ENCODE results near the gene ARHGAP18.

The ARHGAP18 gene

DNA sequence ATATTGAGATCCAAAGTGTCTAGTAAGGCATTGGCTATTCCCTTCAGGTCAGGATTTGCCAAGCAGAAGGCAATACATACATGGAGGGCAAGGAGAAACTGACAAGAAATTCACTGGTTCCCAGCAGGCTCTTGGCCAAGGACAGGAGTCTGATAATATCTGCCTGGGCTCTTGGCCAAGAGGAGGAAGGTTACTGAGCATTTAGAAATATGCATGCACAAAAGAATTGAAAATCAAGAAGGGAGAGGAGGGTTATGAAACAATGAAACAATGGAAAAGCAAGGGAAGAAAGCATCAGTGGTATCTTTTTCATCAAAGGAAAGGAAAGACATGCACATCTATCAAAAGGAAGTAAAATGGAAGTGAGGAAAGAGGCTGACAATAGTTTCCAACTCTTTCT is 42.4 kb downstream of the ARHGAP18 start:
- DNase-seq (ENCODE audit: low read depth) = peak; percentile 43

DNA sequence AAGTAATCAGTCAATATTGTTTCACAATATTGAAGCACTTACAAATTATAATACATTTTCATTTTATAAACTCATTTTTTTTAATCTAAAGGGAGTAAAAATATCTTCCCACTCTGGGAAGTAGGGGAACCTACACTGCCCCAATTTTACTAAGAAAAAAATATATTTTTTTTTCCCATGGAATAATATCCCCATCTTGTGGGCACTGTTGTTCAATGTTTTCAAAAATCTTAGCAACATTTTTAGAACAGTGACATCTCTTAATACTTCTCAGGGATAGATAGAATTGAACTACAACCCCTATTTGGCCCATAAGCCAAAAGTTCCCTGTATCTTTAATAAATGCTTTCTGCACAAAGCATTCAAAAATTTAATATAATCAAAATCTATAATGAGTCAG is 42.9 kb downstream of the ARHGAP18 start:
- no peak for DNase-seq (ENCODE audit: low read depth)

DNA sequence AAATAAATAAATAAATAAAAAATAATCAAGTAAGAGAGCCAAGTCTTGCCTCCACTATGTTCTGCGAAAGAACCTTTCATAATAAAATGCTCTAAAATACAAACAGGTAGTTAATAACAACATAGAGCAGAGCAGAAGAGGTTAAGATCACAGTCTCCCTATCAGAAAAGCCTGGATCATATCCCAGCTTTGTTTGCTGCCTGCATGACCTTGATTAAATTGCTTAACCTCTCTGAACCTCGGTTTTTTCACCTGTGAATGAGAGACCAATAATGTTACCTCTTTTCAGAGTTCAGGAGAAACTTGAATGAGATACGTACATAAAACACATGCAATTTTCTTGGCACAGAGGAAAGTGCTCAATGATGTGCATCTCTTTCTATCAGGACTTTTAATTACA is 44.4 kb downstream of the ARHGAP18 start:
- no peak for DNase-seq (ENCODE audit: low read depth)

DNA sequence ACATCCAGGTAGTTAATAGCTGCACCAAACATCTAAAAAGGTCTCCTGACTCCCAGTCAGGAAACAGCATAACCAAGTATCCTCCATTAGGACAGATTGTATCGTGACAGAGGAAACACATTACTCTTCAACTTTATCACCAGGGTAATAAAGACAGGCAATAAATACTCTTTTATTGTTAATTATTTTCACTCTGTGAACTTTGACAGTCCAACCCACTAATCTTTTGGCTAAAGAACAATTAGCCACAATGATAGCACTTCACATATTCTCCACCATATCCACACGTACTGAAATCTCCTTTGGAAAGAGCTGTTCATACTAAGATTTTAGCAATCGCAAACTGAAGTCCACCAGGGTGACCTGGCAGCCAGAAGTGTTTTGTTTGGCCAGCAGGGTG is 46.4 kb downstream of the ARHGAP18 start:
- DNase-seq (ENCODE audit: low read depth) = no peak

DNA sequence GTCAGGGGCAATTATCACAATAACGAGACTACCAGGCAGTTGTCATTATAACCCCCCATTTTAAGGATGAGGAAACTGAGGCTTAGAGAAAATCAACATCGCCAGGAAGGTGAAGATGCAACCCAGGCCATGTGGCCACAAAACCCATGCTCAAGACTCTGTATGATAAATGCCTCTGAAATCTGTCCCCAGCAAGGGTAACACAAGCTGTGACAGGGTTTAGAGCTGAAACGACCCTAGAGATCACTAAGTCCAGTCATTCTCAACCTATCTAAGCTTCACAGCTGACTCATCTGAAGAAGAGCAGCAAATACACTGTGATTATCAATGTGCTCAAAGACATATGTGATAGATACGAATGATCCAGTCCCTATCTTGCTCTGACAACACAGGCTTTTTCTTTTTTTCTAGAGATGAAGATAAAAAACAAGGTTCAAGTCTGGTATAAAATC is 47.0 kb downstream of the ARHGAP18 start:
- DNase-seq (ENCODE audit: low read depth) = no peak

DNA sequence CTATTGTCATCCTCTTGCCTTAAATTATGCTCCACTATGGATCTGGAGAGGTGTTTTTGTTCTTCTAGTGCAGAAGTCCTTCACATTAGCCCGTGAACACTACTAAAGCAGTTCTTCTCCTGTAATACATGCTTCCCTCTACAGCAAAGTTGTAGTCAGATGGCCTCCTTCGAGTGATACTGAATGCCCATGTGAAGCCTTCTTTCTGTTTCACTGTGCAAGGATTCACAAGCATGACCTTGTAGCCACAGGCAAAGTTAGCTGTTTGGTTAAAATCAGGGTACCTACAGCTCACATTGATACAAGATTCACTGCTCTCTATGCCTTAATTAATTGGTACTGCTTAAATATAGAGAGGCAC is 47.6 kb downstream of the ARHGAP18 start:
- DNase-seq (ENCODE audit: low read depth) = no peak

DNA sequence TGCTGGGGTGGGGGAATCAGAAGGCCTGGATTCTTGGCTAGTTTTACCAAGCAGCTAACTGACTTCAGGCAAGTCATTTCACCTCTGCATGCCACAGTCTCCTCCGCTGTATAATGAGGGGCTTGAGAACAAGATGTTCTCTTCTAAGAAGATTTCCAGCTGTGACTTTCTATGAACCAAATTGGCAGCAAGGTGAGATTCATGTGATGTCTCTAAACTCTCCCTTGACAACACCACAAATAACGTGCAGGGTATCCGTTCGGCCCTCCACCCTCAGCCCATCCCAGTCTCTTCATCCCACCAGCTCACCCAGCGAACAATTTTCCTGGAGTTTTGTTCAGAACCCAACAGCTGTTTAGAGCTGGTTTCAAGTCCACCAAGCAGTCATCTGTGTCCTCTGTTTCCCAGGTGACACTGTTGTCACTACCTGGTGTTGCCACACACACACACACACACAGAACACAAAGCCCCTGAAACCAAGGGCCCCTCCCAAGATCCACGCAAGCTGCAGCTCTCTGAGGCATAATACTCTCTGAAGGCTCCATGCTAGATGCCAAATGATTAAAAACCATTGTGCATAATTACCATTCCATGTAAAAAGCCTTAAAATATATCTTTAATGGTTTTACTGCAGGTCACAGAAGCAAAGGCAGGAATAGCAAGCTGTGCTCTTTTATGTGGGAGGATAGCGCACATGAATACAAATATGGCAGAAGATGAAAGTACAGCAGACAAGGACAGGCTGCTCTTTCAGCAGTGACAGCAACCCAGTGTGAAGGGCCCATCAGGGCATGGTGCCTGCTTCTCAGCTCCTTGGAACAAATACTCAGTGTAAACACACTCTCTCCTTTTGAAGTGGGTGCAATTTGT is 48.2 kb downstream of the ARHGAP18 start:
- no peak for DNase-seq (ENCODE audit: low read depth)

DNA sequence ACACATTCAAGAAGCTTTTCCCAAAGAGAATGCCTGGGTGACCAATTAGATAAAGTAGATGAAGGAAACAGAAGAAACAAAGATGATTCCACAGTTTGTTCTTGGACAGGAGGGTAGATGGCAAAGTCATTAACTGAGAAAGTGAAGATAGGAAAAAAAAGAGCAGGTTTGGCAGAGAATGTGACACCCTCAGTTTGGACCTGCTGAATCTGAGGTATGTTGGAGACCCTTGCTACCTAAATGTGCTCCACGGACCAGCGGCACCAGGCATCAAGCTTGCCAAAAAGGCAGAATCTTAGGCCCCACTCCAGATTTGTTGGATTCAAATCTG is 49.7 kb downstream of the ARHGAP18 start:
- no peak for DNase-seq (ENCODE audit: low read depth)

DNA sequence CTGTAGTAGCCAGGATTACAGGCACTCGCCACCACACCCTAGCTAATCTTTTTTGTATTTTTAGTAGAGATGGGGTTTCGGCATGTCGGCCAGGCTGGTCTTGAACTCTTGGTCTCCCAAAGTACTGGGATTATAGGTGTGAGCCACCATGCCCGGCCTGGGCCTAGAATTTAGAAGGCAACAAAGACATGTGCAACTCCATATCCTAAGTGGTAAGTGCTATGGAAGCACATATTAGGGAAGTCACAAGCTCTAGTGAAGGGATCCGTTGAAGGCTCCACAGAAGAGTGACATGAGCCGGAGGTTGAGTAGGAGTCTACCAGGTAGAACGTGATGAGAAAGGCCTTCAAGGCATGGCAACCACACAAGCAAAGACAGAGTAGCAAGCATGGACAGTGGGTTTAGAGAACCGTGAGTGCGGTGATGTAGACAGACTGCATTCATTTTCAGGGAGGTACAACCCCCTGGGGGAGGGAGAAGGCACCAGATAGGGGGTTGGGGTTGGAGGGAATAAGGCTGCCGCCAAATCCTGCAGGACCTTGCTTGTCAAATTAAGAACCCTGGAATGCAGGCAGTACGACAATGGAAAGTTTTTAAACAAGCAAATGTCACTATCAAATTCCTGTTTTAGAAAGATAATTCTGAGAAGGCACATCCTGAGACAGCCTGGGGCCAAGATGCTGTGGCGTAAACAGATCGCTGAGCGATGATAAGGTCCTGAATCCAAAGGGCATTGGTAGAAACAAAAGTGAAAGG is 50.2 kb downstream of the ARHGAP18 start:
- DNase-seq (ENCODE audit: low read depth) = no peak

DNA sequence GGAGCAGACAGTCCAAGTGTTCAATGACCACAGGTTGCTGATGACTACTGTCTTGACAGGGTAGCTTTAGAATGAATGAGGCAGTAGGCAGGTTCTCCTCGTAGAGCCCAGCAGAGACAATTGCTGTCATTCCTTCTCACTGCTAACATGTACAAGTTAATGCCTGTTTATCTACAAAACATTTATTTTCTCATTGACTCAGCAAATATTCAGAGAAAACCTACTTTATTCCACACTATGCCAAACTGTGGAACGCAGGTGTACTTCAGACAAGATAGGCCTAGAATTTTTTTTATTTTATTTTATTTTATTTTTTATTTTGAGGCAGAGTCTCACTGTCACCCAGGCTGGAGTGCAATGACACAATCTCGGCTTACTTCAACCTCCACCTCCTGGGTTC is 50.8 kb downstream of the ARHGAP18 start:
- no peak for DNase-seq (ENCODE audit: low read depth)

DNA sequence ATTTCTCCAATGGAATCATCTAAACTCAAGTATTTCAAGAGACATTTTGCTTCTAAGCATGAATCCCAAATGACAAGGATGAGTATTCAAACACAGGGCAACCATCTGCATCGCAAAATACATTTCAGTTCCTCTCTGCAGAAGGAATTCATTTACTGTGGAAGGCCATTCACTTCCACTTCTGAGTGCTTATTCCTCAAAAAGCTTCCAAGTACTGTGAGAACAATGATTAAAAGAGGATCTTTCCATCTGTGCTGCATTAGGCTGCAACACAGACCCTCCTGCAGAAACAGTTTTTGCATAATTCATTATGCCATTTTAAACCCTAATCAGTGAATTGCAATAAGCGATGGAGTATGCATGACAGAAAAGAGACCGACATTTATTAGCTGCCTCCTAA is 52.5 kb downstream of the ARHGAP18 start:
- DNase-seq (ENCODE audit: low read depth) = no peak

DNA sequence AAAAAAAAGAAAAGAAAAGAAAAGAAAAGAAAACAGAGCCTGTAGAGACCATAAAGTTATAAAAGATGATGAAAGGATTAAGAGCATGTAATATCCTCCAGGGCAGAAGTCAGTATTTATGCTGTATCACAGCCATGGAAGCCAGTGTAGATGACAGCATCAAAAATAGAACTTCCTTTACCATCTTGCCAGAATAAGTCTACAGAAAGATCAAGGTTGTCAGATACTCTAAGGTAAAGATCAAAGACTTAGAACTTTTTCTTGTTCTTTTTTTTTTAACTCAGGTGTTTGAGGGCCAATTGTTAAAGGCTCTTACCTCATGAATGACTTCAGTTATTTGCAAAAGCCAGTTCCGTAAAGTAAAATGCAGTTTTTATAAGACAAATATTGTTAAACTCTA is 54.6 kb downstream of the ARHGAP18 start:
- no peak for DNase-seq (ENCODE audit: low read depth)

DNA sequence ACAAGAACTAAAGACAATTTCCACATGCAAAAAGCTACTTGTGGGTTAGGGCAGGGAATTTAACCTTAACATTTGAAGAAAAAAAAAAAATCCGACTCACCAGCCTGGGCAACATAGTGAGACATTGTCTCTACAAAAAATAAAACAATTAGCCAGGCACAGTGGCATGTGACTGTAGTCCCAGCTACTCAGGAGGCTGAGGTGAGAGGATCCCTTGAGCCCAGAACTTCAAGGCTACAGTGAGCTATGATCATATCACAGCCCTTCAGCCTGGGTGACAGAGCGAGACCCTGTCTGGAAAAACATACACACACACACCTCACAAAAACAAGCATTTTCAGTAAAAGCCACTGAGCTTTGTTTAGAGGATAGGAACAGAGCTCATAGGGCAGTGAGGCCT is 56.2 kb downstream of the ARHGAP18 start:
- DNase-seq (ENCODE audit: low read depth) = peak; percentile 35

DNA sequence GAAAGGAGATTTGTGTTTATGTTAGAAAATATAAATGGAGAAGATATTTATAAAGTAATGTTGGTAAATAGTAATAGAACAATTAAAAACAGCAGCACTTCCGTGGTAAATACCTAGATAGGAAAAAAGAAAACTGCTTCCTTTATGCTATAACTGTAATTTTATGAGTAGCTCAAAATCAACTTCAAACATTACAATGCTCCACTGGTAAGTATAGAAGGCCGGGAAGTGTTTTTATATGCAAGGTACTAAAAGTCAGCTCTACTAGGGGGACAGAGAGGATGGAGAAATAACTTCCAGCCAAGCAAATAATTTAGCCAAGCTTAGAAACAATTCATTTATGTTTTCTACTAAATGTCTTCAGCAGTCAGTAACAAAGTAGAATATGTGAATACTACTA is 56.7 kb downstream of the ARHGAP18 start:
- no peak for DNase-seq (ENCODE audit: low read depth)

DNA sequence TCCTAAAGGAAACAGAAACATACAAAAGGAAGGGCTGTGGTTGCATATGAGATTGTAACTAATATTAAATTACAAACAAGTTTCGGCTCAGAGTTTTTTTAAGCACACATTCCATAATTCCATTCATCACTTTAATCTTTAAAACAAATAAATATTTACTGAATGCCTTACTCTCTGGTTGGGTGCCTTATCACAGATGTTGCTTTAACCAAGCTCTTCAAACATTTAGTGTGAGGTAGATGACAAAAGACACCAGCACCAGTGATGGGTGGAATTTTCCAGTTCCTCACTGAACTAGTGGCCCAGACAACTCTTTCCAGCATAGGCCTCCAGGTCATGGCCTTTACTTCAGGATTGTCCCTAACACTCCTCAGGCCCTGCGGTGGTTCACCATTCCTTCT is 58.7 kb downstream of the ARHGAP18 start:
- DNase-seq (ENCODE audit: low read depth) = no peak

DNA sequence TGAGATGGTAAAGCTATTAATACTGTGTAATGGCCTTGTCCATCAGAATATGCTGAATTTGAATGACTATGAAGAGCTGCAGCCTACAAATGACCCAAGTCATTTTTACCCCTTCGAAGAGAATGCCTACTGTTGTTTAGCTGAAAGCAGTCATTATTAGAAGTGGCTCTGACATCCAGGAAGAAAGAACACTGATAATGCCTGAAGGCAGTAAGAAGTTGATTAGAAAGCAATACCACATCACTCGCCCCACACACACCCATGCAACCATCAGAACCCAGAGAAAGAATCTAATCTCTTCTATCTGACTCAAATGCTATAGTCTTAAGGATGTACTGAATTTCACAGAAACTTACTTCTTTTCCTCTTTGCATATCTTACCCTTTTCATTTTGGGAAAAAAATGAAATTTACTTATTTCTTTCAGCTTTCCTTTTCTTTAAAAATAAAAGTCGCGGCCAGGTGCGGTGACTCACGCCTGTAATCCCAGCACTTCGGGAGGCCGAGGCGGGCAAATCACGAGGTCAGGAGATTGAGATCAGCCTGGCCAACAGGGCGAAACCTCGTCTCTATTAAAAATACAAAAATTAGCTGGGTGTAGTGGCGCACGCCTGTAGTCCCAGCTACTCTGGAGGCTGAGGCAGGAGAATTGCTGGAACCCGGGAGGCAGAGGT is 61.0 kb downstream of the ARHGAP18 start:
- DNase-seq (ENCODE audit: low read depth) = no peak

DNA sequence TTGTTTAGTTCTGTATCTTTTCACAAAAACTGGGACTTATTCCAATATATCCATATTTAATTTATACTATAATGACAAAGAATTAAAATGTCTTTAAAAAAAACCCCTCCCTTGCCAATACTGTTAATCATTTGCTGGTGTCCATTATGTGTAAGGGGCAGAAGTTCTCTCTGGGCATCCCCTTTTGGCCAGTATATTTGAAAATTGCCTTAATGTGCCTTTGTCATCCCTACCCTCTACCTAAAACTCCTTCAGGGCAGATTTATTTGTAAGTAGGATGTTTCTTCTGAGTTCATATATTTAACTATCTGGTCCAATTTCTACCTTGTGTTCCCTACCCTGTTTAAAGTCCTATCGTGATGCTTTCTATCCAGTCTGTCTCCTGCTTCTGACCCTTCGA is 62.9 kb downstream of the ARHGAP18 start:
- DNase-seq (ENCODE audit: low read depth) = no peak

DNA sequence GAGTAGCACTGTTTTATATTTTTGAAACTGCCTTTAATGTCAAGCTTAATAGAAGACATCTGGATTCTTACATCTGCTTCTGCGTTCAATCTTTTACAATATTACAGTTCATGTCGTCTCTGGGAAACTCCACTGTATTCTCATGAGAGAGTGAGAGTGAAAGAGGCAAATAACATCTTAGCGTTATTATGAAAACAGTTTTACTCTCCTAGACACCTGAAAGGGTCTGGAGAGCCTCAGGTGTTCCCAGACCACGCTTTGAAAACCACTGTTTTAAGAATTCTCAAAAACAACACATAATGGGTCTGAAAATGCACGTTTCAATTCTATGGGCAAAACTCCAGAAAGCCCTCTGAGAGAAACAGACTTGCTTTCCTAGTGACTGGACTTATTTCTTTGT is 63.3 kb downstream of the ARHGAP18 start:
- DNase-seq (ENCODE audit: low read depth) = no peak

DNA sequence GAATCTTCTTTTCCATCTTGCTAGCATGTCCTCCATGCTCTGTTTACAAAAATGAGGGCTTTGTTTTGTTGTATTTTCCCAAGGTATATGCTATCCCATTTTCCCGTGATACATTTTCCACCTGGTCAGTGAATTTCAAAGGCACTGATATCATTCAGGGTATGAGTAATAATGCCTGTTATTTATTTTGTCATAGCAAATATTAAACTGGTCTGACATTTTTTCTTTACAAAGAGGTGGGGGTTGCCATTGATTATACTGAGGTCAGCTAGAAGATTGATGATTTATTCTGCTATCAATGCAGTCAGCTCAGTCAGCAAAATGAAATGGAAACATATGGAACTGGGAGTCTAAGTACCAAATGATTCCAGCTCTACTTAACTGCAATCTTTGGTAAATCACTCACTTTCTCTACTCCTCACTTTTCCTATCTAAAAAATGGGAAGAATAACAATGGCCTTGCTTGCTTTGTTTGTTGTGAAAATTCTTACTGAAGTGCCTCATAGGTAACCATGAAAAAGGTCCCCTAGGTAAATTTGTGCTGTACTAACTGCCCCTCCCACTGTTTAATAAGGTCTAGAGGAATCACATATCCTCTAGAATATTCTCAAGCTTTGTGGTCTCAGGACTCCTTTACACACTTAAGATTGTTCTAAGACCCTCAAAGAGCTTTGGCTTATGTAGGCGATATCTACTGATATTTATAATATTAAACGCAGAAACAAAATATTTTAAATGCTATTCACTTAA is 64.0 kb downstream of the ARHGAP18 start:
- no peak for DNase-seq (ENCODE audit: low read depth)

DNA sequence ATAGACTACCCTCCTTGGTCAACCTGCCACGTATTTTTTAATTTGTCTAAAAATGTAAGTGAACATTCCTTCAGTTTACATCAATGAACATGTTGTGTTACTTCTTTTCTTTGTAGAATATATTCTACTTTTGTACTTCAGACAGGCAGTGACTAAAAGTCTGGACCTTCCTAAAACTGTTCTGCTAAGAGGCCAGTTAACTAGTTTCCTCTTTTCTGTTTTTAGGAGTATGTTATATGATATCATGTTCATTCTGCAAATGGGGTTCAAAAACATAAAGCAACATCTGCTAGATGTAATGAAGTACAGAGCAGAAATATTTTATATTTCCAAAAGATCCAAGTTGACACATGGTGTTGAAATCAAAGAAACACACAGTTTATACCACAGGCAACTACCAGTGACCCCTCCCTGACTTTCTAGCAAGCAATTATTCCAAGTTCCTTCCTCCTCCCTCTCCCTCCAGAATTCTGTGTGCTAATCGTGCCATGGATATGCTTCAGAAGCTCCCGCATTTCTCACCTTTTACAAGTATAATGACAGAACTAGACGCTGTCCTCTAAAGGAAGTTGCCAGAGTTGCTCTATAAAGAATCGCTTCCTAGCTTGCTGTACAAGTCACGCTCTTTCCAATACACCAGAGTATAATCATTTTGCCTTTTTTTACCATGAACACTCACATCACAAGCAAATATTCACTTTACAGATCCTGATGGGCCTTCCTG is 64.7 kb downstream of the ARHGAP18 start:
- DNase-seq (ENCODE audit: low read depth) = no peak

DNA sequence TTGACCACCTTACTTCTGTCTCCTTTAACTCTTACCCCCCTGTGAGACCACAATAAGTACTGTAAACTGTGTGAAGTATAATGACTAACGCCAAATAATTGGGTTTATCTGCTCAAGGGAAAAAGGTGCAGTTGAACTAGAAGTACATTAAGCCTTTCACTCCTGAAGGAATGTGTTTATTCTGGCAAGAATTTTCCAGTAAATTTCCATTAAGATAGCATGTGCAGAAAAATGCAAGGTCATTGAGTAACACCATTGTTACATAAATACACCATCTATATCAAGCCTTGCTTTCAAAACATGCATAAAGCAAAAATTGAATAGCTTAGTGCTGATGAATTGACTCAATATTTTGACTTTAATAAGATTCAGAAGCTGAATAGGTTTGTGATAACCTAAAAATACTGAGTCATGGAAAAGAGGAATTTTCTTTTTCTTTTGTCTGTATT is 65.4 kb downstream of the ARHGAP18 start:
- DNase-seq (ENCODE audit: low read depth) = peak; percentile 33

DNA sequence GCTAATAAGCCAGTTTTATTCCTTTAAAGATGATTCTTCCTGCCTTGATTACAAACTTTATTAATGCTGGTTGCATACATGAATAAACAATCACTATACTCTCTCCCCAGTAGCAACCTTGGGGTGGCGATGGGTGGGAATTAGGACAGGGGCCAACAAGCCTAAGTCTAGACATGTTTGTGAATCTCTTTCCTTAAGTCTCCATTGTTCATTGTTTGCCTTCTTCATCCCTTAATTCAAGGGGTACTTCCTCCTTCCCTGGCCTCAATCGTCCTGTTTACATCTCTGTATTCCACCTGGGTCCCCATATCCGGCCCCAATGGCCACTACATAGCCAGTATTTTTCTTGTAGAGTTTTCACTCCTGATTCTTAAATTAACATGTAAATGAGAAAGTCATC is 66.0 kb downstream of the ARHGAP18 start:
- DNase-seq (ENCODE audit: low read depth) = no peak

All from ELR (cell line).